ENCODE data around the gene MORF4L2. TPM values are rescaled to one million over a fixed set of nuclear protein-coding genes. Genes with fewer than 3 reads are reported as not detected.

Gene MORF4L2
- total RNA-seq, 1 donor from 2014 or later = 311 TPM

- DNase-seq = no peak
These were observed 55.4 kb downstream of the MORF4L2 start for GRCh38 chrX:103631145-103631544.

- DNase-seq = no peak
These were observed 56.4 kb downstream of the MORF4L2 start for GRCh38 chrX:103630171-103630511.

- peak; percentile 86 for DNase-seq
These were observed 57.0 kb downstream of the MORF4L2 start for GRCh38 chrX:103629318-103630170.

GRCh38 chrX:103628386-103629317 lies 57.8 kb downstream of the MORF4L2 start, which contains the start of gene TCEAL1:
TCEAL1 (plus strand) TSS chrX:103628975; CDS start chrX:103629917, 942 bp downstream.
- peak; percentile 82 for DNase-seq

GRCh38 chrX:103626855-103627254 lies 59.6 kb downstream of the MORF4L2 start:
- no peak for DNase-seq

Other genes with a start within 250 kb of the MORF4L2 start
- 0.31 TPM for gene RAB40A, start 167.2 kb downstream of the MORF4L2 start, total RNA-seq
- gene TCEAL4, start 101.2 kb downstream of the MORF4L2 start, total RNA-seq = 43.1 TPM
- gene TCEAL3, start 78.7 kb downstream of the MORF4L2 start, total RNA-seq = 5.8 TPM
- gene TCEAL1, start 57.7 kb downstream of the MORF4L2 start, total RNA-seq = 44.8 TPM
- gene TMEM31, start 24.2 kb upstream of the MORF4L2 start, total RNA-seq = not detected
- gene PLP1, start 90.1 kb upstream of the MORF4L2 start, total RNA-seq = 84.1 TPM
- 36.2 TPM for gene RAB9B, start 145.6 kb upstream of the MORF4L2 start, total RNA-seq